Cardiac fibroblast (primary cell): ENCODE measurements around the gene HSF2.

Source experiments
- DNase-seq, 2 donors: peaks; one replicate each; pipeline versions ENCODE4 v3.0.0 to v3.0.0-alpha.2; 2010; ENCODE audit warnings: low read depth in 2 of 2
- H3K4me3 ChIP-seq, 2 donors: replicated peaks in 1 of 2; 1 replicate in 1 of 2; 2 replicates in 1 of 2; pipeline ENCODE4 v1.5.1; 2011; ENCODE audit warnings: low read depth in 2 of 2, low read length in 2 of 2, mild to moderate bottlenecking in 2 of 2, moderate library complexity in 1 of 2
- TF ChIP-seq, protein P1 (sequence below): IDR thresholded peaks from one replicate; pipeline ENCODE4 v1.5.1; 2011; ENCODE audit warnings: low read depth, mild to moderate bottlenecking, low read length, inconsistent platforms

Gene HSF2

DNA sequence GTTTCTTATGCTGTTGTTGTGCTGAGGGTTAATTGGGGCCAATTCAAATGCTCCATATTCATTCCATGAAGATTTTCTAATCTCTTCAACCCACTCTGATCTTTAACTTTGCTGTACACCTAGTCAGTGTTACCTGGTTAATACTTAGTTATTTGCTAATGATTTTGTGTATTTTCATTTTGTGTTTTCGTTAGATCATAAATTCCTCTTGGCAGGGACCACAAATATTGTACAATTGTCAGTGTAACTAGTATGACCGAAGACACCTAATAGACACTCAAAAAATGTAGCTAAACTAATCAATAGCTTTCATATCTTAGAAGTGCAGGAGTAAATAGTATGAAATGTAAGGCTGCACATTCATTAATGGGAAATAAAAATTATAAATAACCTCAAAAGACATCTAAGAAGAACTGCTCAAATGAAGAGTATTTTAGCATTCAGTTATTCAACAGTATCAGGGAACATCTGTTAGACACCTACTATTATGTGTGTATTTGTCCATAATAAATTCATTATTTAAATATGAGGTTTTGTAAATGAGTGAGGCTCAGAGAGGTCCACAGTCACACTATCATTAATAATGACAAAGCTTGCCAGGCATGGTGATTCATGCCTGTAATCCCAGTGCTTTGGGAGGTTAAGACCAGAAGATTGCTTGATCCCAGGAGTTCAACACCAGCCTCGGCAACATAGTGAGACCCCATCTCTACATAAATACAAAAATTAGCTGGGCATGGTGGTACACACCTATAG is 13.4 kb upstream of the HSF2 start:
- no peak overlapping the region for H3K4me3 ChIP-seq
- no peak for DNase-seq
- TF ChIP-seq, protein P1, sequence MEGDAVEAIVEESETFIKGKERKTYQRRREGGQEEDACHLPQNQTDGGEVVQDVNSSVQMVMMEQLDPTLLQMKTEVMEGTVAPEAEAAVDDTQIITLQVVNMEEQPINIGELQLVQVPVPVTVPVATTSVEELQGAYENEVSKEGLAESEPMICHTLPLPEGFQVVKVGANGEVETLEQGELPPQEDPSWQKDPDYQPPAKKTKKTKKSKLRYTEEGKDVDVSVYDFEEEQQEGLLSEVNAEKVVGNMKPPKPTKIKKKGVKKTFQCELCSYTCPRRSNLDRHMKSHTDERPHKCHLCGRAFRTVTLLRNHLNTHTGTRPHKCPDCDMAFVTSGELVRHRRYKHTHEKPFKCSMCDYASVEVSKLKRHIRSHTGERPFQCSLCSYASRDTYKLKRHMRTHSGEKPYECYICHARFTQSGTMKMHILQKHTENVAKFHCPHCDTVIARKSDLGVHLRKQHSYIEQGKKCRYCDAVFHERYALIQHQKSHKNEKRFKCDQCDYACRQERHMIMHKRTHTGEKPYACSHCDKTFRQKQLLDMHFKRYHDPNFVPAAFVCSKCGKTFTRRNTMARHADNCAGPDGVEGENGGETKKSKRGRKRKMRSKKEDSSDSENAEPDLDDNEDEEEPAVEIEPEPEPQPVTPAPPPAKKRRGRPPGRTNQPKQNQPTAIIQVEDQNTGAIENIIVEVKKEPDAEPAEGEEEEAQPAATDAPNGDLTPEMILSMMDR, result no peak

DNA sequence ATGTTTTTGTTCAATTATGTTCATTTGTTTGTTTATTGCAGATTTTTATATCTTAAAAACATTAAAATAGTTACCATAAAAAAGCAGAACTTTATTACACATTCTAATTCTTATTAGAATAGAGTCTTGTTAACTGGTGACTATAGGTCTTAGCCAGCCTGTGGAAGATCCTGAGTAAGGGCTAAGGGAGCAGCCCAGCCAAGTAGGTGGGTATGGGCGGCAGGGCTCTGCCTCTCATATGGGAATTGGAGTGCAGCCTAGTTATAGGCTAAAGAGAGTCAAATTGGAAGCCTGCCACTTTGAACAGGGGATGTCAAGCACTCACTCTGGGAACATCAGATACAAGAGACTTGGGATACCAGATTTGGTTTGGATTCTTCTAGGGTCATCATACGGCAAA is 10.5 kb upstream of the HSF2 start:
- TF ChIP-seq, protein P1, result no peak
- DNase-seq, result no peak
- H3K4me3 ChIP-seq, result no peak overlapping the region

- no peak overlapping the region for H3K4me3 ChIP-seq
- TF ChIP-seq, protein P1, result no peak
- peak; percentile 8 to 14 for DNase-seq
Measured at GRCh38 chr6:122389704-122390372, 9.6 kb upstream of the HSF2 start.

GRCh38 chr6:122392564-122393350 is 6.7 kb upstream of the HSF2 start:
- no peak for DNase-seq
- TF ChIP-seq, protein P1, result no peak

DNA sequence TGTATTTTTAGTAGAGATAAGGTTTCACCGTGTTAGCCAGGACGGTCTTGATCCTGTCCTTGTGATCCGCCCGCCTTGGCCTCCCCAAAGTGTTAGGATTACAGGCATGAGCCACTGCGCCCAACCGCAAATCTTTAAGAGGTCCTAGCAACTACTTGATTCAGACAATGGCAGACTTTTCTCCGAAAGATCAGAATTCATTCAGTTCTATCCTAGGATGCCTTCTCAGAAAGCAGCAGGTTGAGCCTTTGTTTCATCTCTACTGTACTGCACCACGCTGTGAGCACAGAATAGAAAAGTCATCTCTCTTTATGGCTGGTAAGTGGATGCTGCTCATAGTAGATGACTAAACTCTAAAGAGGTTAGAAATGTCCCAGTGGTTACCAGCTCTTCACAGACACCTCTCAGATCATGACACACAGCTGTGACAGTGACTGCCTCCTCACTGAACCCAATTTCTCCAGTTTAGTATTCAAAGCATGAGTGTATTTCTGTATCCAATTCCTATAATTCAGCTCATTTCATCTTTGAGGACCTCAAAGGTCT is 6.0 kb upstream of the HSF2 start:
- no peak for DNase-seq
- no peak overlapping the region for H3K4me3 ChIP-seq
- TF ChIP-seq, protein P1, result no peak

More at GRCh38 chr6:122392564-122393350, 6.7 kb upstream of the HSF2 start:
- no peak overlapping the region for H3K4me3 ChIP-seq

GRCh38 chr6:122394016-122394415 is 5.4 kb upstream of the HSF2 start:
- TF ChIP-seq, protein P1, result no peak
- no peak overlapping the region for H3K4me3 ChIP-seq
- no peak for DNase-seq
